Neural crest cell (in vitro differentiated cells): ENCODE measurements around the gene C1QTNF8. TPM values are rescaled to one million over a fixed set of nuclear protein-coding genes. Genes with fewer than 3 reads are reported as not detected.

Experiments
- DNase-seq: peaks from one replicate; pipeline ENCODE4 v3.0.0; 2021; ENCODE audit warnings: low read depth, mixed read lengths, low spot score
- H3K27ac Mint-ChIP-seq: one replicate; pipeline ENCODE4 v1.8.0; 2021; ENCODE audit warnings: mild to moderate bottlenecking, mixed read lengths; ENCODE audit not compliant: unreplicated experiment
- H3K27me3 Mint-ChIP-seq: 2 replicates; pipeline ENCODE4 v1.8.0; 2021; ENCODE audit warnings: low read depth, mild to moderate bottlenecking, mixed read lengths
- H3K36me3 Mint-ChIP-seq: 2 replicates; pipeline ENCODE4 v1.8.0; 2021; ENCODE audit warnings: low read depth, mild to moderate bottlenecking, mixed read lengths
- H3K4me1 Mint-ChIP-seq: 2 replicates; pipeline ENCODE4 v1.8.0; 2021; ENCODE audit warnings: mixed read lengths
- H3K4me3 Mint-ChIP-seq: one replicate; pipeline ENCODE4 v1.8.0; 2021; ENCODE audit warnings: mild to moderate bottlenecking, mixed read lengths
- H3K9me3 Mint-ChIP-seq: 2 replicates; pipeline ENCODE4 v1.8.0; 2021; ENCODE audit warnings: mixed read lengths
- total RNA-seq: library from RNA; stranded (reverse); gene quantifications from 2 replicates; pipeline ENCODE4 v1.2.1, GENCODE V29; 2021
- TF ChIP-seq, protein P1 (sequence below): fragments of 200-600 bp; sonication (generic); conservative IDR thresholded peaks from 2 replicates; pipeline ENCODE4 v1.5.0; 2021; ENCODE audit warnings: antibody characterized with exemption, mild to moderate bottlenecking

The C1QTNF8 gene
- total RNA-seq, 1 donor from 2014 or later = 0.19 TPM

DNA sequence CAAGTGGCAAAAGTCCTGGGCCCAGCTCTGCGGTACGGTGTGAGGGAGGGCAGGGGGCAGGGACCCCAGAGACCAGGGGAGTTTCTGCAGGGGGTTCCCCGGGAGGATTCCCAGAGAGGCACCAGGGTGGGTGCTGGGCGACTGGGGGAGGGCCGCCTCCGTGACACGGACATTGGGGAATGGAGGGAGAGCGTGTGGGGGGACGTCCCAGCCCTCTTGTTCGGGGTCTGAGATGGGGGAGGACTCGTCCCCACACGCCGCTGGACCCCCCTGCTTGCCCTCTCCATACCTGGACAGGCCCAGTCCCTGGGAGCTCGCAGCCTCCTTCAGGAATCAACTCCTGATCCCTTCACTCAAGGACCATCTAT lies 26.3 kb upstream of the C1QTNF8 start:
- no peaks in the 10 kb centered on the region for H3K36me3 Mint-ChIP-seq
- no peaks in the 10 kb centered on the region for H3K4me1 Mint-ChIP-seq
- no peak for DNase-seq
- H3K27ac Mint-ChIP-seq = no peak overlapping the region
- TF ChIP-seq, protein P1, sequence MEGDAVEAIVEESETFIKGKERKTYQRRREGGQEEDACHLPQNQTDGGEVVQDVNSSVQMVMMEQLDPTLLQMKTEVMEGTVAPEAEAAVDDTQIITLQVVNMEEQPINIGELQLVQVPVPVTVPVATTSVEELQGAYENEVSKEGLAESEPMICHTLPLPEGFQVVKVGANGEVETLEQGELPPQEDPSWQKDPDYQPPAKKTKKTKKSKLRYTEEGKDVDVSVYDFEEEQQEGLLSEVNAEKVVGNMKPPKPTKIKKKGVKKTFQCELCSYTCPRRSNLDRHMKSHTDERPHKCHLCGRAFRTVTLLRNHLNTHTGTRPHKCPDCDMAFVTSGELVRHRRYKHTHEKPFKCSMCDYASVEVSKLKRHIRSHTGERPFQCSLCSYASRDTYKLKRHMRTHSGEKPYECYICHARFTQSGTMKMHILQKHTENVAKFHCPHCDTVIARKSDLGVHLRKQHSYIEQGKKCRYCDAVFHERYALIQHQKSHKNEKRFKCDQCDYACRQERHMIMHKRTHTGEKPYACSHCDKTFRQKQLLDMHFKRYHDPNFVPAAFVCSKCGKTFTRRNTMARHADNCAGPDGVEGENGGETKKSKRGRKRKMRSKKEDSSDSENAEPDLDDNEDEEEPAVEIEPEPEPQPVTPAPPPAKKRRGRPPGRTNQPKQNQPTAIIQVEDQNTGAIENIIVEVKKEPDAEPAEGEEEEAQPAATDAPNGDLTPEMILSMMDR = no peak
- no peak overlapping the region for H3K4me3 Mint-ChIP-seq
- H3K27me3 Mint-ChIP-seq = no peaks in the 10 kb centered on the region
- H3K9me3 Mint-ChIP-seq = no peaks in the 10 kb centered on the region

DNA sequence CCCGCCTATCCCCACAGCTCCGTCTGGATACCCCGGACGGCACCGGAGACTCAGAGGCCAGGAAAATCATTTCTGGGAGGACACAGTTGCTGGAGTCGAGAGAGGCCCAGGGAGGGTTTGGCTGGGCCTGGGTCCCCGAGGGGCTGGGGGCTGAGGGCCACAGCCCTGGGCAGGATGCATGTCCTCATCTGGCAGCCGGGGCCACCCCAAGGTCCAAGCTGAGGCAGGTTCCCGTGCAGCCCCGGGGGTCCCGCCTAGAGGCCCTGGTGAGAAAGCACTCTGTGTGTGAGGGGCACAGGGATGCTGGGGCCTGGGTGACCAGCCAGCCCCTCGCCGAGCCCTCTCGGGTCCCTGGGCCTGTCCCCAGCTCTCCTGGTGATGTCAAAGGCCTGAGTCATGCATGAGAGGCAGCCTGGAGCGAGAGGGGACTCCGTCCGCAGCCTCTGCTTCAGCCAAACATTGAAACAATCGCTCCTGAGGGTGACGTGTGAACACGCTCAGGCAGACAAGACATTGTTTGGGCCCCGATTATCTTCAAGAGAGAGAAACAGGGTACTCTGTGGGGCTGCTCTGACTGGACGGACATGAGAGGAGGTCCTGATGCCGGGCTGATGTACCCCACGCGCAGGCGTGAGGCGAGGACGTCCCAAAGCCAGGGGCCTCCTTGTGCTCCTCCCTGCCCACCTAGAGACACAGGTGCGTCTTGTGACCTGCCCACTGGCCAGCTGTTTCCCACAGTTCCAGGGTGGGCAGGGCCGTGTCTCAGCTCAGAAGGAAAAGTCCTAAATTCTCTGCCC lies 25.8 kb upstream of the C1QTNF8 start:
- Mint-ChIP-seq H3K27ac (no peak overlapping the region), H3K36me3 (no peaks in the 10 kb centered on the region), H3K9me3 (no peaks in the 10 kb centered on the region)

DNA sequence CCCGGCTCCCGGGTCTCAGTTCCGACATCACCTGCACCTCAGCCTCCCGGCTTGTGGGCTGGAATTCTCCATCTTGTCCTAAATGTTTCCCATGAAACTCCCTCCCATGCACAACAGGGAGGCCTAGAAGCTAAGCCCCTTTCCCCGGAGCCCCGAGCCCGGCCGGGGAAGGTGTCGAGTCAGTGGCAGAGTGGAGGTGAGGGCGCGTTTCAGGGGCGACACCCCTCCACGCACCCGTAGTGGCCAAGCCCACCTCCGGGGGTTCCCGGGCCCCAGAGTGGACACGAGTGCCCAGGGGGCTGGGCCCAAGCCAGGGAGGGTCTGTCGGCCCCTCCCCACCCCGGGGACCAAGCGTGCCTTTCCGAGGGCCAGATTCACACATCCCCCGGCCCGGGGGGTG lies 25.0 kb upstream of the C1QTNF8 start:
- H3K9me3 Mint-ChIP-seq = no peaks in the 10 kb centered on the region
- H3K36me3 Mint-ChIP-seq = no peaks in the 10 kb centered on the region
- no peaks in the 10 kb centered on the region for H3K27me3 Mint-ChIP-seq
- H3K4me1 Mint-ChIP-seq = no peaks in the 10 kb centered on the region
- H3K4me3 Mint-ChIP-seq = no peak overlapping the region
- no peak overlapping the region for H3K27ac Mint-ChIP-seq
- TF ChIP-seq, protein P1 = no peak
- no peak for DNase-seq

More for the DNA sequence above, 25.8 kb upstream of the C1QTNF8 start:
- no peaks in the 10 kb centered on the region for H3K4me1 Mint-ChIP-seq
- H3K27me3 Mint-ChIP-seq = no peaks in the 10 kb centered on the region
- DNase-seq = no peak
- TF ChIP-seq, protein P1 = no peak
- no peak overlapping the region for H3K4me3 Mint-ChIP-seq

DNA sequence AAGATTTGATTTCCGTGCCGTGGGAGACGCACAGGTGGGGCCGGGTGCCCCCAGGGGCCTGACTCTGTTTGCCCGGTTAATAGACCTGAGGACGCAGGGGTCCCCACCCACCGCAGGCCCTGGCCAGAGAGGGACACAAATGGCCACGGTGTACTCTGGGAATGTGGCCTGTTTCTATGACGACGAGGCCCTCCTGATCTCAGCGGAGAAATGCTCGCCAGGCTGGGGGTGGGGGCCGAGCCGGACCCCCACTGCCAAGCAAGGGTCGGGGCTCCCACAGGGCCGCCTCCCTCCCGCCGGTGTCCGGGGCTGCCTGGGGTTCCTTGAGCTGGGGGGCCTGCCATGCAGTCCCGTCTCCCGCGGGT lies 24.5 kb upstream of the C1QTNF8 start:
- no peak overlapping the region for H3K4me3 Mint-ChIP-seq
- no peaks in the 10 kb centered on the region for H3K9me3 Mint-ChIP-seq
- DNase-seq = no peak
- H3K36me3 Mint-ChIP-seq = no peaks in the 10 kb centered on the region
- H3K4me1 Mint-ChIP-seq = no peaks in the 10 kb centered on the region
- no peak overlapping the region for H3K27ac Mint-ChIP-seq
- TF ChIP-seq, protein P1 = no peak
- H3K27me3 Mint-ChIP-seq = no peaks in the 10 kb centered on the region

DNA sequence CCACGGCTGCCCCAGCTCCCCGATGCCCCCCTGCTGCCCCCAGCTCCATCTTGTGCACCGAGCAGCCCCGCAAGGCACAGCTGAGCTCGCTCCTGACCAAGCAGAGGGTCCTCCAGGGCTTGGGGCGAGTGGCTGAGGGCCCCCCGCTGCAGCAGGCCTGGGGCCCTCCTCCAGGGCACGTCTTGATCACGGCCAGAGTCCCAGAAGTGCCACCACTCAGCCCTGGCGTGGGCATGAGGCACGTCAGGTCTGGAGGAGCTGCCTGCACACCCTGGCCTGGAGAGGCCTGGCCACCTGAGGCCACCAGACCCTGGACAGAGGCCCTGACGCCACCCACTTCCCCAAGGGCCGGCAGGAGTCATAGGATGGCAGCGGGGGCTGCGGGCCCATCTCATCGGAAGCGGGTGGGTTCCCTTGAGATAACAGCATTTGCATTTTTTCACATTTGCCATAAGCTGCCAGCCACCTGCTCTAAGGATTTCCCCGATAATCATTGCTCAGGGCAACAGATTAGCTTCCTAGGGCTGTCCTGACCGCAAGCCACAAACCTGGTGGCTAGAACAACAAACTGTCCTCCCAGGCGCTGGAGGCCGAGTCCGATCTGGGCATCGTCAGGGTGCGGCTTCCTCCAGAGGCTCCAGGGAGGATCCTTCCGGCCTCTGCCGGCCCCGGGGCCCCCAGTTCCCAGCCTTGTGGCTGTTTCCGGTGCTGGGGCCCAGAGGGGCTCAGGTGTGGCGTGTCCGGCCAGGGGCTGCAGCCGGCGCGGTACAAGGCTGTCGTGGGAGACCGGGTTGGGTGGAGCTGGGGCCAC lies 23.9 kb upstream of the C1QTNF8 start:
- TF ChIP-seq, protein P1 = no peak
- no peaks in the 10 kb centered on the region for H3K27me3 Mint-ChIP-seq
- H3K4me3 Mint-ChIP-seq = no peak overlapping the region
- no peak overlapping the region for H3K27ac Mint-ChIP-seq
- no peaks in the 10 kb centered on the region for H3K4me1 Mint-ChIP-seq
- H3K9me3 Mint-ChIP-seq = no peaks in the 10 kb centered on the region
- no peaks in the 10 kb centered on the region for H3K36me3 Mint-ChIP-seq
- no peak for DNase-seq
